HepG2 (cell line): ENCODE data around the gene UTP20. TPM values are rescaled to one million over a fixed set of nuclear protein-coding genes. Genes with fewer than 3 reads are reported as not detected.

Source experiments
- AHDC1 ChIP-seq: sonication (generic); formaldehyde crosslinking; IDR thresholded peaks from 2 replicates; pipeline ENCODE4 v1.5.1; 2020; ENCODE audit warnings: mild to moderate bottlenecking, missing genetic modification reagents, borderline replicate concordance
- AKAP8 ChIP-seq: sonication (generic); formaldehyde crosslinking; IDR thresholded peaks from 2 replicates; pipeline ENCODE4 v1.5.1; 2020; ENCODE audit warnings: mild to moderate bottlenecking, missing genetic modification reagents
- GPN1 ChIP-seq: sonication (generic); formaldehyde crosslinking; IDR thresholded peaks from 2 replicates; pipeline ENCODE4 v1.5.1; 2020; ENCODE audit warnings: missing genetic modification reagents, borderline replicate concordance
- PRDM15 ChIP-seq: sonication (generic); formaldehyde crosslinking; IDR thresholded peaks from 2 replicates; pipeline ENCODE4 v1.4.0; 2020; ENCODE audit warnings: missing genetic modification reagents
- SMARCE1 ChIP-seq: fragments of 450-650 bp; IDR thresholded peaks from 2 replicates; pipeline ENCODE4 v1.6.1; 2017; ENCODE audit warnings: borderline replicate concordance
- SNAPC4 ChIP-seq: sonication (generic); formaldehyde crosslinking; IDR thresholded peaks from 2 replicates; pipeline ENCODE4 v1.4.0; 2020; ENCODE audit warnings: mild to moderate bottlenecking, missing genetic modification reagents
- UBTF ChIP-seq: sonication (generic); formaldehyde crosslinking; IDR thresholded peaks from 2 replicates; pipeline ENCODE4 v1.4.0; 2020; ENCODE audit warnings: mild to moderate bottlenecking, missing genetic modification reagents
- ZNF446 ChIP-seq: sonication (generic); formaldehyde crosslinking; IDR thresholded peaks from 2 replicates; pipeline ENCODE4 v1.5.0; 2020; ENCODE audit warnings: mild to moderate bottlenecking, missing genetic modification reagents
- ZNF496 ChIP-seq: sonication (generic); formaldehyde crosslinking; IDR thresholded peaks from 2 replicates; pipeline ENCODE4 v1.8.1; 2023; ENCODE audit warnings: mild to moderate bottlenecking, moderate library complexity, missing genetic modification reagents; ENCODE audit not compliant: insufficient replicate concordance
- ZNF557 ChIP-seq: sonication (generic); formaldehyde crosslinking; IDR thresholded peaks from 2 replicates; pipeline ENCODE4 v1.4.0; 2020; ENCODE audit warnings: missing genetic modification reagents
- polyA plus RNA-seq, 8 experiments: library from polyadenylated mRNA; depleted of rRNA in 3 of 8; stranded (reverse) in 7 of 8; unstranded in 1 of 8; fragments of >200 nt; fragmentation: Illumina TruSeq in 4 of 8; extraction: Trizol in 4 of 8; gene quantifications; 2 replicates each; pipeline versions ENCODE4 v1.2.1 to v1.2.3, GENCODE V29; 2011 to 2016; ENCODE audit warnings: low read depth in 4 of 8, missing spikeins in 1 of 8, mixed read lengths in 1 of 8; ENCODE audit not compliant: insufficient read depth in 1 of 8
- total RNA-seq, 5 experiments: library from RNA; depleted of rRNA; stranded (reverse); fragments of >200 nt; fragmentation: Illumina TruSeq; extraction: Trizol; gene quantifications; 2 replicates each; pipeline ENCODE4 v1.2.3, GENCODE V29; 2016; ENCODE audit warnings: low read depth in 1 of 5

UTP20 gene
- total and polyA plus RNA-seq, 2 of the 13 experiments (the other 11 are each of a cell fraction or from before 2014, with no cell fraction given) = 9.0 to 38.5 TPM

GRCh38 chr12:101407436-101408345 lies 127.8 kb downstream of the UTP20 start, which contains the start of gene ARL1 (continued):
- TF ChIP-seq PRDM15 (CRISPR knock-in tag) = no peak
- peak; percentile 79 for TF ChIP-seq UBTF (CRISPR knock-in tag)
- no peak for TF ChIP-seq AHDC1
- no peak for TF ChIP-seq ZNF496 (CRISPR knock-in tag)
- TF ChIP-seq SMARCE1 = no peak
- TF ChIP-seq AKAP8 (CRISPR knock-in tag) = no peak
- no peak; the same call in 1 of the 2 replicates for TF ChIP-seq SNAPC4 (CRISPR knock-in tag)
- no peak for TF ChIP-seq ZNF557 (CRISPR knock-in tag)
- TF ChIP-seq GPN1 (CRISPR knock-in tag) = no peak
- peak; percentile 59; the same call in 1 of the 2 replicates for TF ChIP-seq ZNF446 (CRISPR knock-in tag)
